ENCODE data around the gene CLSTN2.

Gene CLSTN2

DNA sequence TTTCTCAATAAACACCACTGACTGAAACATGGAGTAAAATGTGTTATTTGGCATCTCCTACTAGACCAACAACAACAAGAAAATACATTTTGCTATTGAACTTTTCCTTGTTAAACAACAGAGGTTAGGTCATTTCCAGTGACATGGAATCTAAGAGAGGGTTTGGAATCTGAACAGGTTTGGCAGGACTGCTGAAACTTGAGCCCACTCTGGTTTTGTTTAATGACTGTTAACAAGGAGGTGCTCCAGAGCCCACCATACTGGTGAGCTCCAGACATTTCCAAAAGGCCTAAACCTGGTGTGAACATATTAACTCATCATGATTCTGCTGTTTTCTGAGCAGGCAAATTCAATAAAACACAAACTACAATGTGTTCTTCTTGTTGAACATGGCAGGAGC, 412.2 kb downstream of the CLSTN2 start:
- DNase-seq = no peak

DNA sequence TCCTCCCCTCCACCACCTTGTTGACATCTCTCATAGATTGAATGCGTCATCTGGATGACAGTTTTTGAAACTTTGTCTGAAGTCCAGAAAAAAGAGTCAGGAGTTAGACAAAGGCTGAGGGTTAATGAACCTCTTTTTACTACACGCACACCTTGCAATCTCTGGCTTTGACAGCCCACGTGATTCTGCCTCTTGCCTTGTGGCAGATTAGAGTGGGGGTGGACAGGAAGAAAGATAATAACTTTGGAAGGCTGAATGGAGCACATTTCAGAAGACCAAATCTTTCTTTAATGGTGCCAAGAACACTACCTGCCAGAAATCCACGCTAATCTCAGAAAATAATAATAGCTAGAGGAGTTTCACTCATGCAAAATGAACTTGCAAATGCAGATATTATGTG, 415.0 kb downstream of the CLSTN2 start:
- DNase-seq = no peak

DNA sequence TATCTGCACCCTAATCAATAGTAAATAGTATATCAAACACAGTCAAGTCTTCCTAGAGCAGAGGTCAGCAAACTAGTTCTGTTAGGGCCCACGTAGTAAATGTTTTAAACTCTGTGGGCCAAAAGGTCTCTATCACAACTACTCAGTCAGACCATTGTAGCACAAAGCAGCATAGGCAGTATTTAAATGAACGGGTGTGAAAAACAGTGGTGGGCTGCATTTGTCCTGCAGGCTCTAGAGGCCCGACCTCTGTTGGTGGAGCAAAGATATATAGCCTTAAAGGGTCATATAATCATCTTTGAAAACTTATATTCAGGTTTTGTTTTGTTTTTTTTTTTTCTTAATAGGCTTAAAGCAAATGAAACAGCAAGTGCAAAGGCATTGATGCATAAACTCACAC, 416.5 kb downstream of the CLSTN2 start:
- DNase-seq = no peak

DNA sequence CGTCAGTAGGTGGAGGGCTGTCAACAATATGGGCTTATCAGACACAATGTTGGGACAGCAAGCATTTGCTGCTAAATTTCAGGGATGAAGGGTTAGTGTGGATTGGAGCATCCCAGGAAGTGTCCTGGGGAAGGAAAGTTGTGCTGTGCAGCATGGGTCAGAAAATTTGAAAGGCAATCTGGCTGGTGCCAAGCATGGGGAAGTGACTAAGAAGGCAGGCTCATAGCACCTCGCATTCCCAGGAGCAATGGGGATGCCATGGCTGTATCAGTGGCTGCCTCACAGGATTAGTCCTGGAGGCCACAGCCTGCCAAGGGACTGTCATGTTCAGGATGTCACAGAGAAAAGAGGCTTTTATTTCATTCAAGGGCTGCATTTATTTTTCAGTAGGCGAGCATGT, 420.5 kb downstream of the CLSTN2 start:
- DNase-seq = no peak

DNA sequence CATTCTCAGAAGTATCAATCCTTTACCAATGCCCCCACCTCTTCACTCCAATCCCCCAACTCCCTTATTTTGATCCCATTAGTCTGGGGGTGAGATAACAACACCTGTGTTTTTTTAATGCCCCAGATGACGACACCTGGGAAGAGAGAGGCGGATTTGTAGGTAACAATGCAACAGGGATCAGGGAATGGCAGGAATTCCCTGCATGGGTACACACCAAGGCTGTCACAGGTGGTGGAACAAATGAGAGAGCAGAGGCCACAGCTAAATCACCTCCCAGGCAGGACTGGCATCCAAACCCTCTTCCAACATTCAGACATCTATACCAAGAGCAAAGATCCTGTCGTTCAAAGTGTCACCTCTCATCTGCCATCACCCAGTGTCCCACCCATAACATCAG, 423.7 kb downstream of the CLSTN2 start:
- no peak for DNase-seq

DNA sequence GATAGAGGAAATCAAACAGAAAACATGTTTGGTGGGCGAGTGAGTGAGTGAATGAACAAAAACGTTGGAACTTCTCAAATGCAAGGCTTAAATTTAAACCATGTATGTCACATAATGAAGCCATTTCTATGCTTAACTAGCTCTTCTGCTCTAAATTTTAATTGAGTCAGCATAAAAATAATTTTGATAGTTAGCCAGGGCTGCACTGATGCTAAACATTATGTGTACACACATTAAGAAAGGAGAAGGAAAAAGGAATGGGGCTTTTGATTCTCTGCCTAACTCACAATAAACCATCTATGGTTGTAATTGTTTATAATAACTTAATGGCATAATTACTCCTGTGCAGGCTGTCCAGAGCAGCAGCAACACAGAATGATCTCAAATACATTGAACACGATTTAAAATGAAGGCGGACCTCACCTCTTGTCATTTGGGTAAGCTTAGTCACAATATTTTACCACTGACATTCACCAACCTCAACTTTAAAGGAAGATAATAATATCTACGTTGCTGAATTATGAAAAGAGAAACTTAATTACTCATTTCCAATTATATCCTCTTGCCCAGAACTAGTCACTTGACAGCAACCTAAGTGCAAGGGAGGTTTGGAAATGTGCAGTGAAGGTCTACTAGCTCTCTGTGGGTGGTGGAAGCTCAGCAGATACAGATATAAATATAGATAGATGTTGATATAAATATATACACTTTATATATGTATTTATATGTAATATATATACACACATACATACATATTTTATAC, 424.4 kb downstream of the CLSTN2 start:
- DNase-seq = no peak

DNA sequence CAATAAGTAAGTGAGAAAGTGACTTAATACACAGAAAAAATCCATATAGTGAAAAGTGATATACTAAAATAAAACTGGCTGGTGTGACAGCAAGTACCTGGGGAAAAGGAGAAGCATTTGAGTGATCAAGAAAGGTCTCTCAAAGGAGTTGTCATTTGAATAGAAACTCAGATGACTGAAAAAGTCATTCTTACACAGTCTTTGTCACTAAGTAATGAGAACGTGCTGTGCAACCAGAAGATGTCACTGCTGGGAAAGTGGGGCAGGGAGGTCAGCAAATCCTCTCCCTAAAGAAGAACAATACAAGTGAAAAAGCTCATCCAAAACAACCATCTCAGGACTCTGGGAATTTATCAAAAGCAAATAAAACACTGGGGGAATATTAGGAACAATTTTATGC, 425.3 kb downstream of the CLSTN2 start:
- DNase-seq = no peak

DNA sequence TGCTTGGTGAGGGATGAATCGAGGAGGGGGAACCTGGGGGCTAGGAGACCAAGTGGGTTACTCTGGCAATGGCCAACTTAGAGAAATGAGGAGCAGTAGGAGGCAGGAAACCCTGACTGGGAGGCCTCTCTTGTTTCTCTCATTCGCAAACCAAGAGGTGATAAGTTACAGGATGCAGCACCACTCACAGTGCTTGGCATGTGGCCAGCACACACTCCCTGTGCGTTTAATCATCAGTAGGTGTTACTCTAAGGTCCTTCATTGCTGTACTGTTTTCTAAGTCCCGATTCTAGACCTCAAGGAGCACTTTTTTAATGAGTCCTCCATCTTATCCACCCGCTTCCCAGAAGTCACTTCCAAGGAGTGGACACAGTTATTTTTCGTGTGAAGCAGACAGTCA, 428.8 kb downstream of the CLSTN2 start:
- no peak for DNase-seq

DNA sequence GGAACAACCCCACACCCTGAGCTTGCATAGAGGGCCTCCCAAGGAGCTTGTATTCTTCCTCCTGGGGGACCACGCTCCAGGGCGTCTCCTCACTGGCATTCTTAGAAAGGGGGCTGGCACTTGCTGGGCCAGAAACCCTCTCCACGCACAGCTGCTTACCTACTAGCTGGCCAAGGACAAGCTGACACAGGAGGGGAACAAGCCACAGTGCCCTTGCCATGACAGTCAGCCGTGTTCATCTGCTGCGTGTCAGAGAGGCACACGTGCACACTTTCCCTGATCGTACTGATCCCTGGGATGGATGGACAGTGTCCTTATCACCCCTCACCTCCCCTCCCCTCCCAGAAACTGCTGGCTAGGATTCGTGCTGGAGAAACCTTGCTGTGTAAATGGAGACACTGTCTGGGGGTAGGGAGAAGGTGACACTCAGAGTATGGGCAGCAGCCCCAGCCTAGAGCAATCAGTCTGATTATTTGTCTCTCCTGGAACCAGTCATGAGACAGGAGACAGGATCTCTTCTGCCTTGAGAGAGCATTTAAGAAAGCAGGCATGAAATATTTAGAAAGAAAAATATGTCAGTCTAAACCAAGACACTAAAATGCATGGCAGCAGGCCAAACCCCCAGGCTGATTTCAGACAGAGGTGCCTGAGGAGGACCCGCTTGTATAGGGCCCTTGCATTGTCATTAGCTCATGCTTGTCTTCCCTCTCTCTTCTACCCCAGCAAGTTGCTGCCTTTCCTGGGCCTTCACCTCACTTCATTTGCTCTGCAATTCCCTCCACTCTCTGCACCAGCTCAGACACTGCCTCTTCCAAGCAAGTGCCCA, 431.1 kb downstream of the CLSTN2 start:
- no peak for DNase-seq

DNA sequence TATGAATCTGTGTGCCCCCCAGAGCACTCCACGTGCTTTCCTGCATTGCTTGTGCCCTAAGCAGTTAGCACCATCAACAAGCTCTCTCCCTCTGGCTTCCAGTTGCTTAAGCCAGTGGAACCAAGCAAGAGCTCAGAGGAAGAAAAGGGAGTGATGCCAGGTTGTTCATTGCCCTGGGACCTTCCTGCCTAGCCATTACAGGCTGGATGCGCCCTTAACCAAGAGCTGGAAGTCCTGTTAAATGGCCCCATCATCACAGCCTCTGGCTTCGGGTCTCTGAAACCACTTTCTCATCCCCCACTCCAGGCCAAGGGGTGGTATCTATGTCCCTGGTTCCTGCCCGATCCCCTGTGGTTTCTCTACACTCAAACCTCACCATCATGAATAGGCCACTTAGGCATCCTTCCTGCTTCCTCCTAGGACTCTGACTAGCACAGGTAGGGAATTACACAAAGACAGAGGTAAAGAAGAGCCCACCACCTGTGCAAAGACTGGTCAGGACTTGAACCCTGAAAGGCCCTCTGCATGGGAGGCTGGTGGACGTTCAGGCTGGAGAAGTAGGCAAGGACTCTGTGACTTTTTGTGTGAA, 433.3 kb downstream of the CLSTN2 start:
- no peak for DNase-seq

DNA sequence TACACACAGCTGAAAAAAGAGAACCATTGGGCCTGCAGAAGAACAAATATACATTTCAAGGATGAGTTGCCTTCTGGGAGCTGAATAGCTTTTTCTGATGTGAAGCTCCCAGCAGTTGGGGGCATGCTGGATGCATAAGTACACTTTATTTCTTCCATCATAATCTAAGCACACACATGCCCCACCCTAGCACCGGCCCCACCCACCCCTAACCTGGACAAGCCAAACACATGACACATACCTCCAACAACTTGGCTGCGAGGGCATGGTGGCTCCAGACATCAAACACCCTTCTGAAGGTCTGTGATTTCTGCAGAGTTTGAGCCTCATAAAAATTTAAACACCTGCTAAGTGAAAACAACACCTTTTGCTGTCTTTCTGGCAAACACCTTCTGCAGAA, 435.7 kb downstream of the CLSTN2 start:
- DNase-seq = no peak

DNA sequence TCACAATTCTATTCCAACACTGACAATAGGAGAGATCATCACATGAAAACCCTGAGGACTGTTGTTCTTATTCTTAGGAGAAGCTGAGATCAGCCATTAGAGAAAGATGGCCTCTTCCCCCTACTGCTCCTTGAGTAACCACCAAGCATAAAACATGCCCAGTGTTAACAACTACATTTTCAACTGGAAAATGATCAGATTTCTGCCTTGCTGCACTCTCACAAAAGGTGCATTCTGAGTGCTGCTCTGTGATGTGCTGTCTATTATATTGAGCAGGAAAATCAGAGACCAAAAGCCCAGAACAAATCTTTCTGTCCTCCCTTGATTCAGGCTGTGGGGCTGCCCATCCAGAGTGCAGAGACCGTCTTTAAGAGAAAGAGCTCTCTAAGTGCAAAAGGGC, 438.2 kb downstream of the CLSTN2 start:
- no peak for DNase-seq

DNA sequence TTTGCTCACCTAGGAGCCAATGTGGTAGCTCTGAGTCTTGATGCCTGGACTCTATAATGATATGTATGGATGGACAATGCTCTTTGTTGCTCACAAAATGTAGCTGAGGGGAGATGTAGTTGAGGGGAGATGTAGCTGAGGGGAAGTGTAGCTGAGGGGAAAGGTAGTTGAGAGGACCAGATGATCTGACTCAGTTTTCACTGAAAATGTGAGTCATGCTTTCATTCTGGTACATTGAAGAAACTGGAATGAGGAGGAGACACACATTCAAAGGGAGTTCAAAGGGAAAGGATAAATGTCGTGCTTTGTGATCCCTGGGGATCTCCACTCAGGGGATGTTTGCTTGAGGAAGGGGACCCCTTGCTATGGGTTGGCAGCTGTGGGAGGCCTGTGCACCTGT, 440.0 kb downstream of the CLSTN2 start:
- no peak for DNase-seq

DNA sequence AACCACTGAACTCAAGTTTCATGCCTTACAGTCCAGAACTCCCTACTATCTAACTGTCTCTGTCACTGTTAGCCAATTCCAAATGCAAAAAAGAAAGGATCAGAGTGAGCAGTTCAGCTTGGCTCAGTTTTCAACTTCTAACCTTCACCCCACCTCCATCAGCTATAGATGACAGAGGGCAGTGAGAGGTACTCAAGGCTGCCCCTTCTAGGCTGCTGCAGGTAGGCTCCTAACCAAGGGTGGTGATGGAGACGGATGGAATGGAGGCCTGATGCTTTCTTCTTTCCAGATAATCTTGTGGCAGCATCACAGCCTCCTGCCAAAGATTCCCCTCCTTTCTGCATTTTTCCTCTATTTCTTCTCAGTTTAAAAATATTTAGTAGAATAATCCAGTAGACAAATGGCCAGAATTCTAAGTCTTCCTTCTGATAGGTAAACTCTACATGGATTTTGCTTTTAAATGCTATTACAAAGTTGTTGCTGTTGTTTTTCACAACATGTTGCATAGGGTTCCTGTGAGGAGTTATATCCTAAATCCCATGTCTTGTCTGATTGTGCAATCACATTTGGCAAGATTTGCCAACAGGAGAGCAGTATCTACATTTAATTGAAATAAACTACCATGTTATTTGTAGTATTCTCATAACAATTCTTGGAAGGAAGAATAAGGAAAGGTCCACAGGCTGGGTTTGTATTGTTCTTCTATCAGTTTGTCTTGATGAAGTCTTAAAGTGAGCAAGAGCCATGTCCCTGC, 441.3 kb downstream of the CLSTN2 start:
- DNase-seq = no peak

DNA sequence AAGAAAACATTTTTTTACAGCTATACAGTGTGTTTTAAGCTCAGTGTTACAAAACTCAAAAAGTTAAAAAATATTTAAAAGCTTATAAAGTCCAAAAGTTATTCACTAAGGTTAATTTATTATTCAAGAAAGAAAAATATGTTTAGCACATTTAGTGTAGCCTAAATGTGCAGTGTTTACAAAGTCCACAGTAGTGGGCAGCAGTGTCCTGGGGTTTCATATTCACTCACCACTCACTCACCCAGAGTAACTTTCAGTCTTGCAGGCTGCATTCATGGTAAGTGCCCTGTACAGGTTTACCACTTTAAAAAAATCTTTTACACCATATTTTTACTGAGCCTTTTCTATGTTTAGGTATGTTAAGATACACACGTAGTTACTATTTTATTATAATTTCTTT, 442.7 kb downstream of the CLSTN2 start:
- no peak for DNase-seq

DNA sequence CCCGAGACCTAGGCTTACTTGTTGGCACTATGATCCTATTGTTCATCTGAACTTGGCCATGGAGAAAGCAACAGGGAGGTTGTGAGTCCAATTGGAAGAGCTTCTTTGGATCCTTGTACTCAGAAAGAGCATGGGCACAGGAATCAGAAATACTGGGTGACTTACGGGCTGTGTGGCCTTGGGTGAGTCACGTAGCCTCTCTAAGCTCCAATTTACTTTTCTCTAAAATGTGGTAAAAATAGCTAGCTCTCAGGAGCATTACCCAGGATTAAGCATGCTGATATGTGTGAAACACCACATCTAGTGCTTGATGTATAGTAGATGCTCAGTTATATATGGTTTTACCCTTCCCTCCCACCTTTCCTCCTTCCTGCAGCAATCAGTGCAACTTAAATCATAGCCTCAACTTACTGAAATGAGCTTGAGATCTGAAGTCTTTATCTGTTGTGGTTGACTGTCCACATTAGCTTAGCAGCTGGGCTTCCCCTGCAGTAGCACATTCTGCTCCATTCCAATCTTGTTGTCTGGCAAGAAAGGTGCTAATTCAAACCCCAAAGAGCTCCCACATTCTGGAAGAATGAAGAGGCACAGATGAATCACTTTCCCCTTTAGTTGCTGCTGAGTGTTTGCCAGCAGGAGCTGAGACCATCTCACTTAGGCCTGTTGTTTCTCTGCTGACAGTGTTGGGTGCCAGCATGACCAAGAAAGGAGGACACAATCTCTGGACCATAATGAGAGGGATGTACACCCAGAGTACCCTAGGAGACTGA, 443.8 kb downstream of the CLSTN2 start:
- no peak for DNase-seq

DNA sequence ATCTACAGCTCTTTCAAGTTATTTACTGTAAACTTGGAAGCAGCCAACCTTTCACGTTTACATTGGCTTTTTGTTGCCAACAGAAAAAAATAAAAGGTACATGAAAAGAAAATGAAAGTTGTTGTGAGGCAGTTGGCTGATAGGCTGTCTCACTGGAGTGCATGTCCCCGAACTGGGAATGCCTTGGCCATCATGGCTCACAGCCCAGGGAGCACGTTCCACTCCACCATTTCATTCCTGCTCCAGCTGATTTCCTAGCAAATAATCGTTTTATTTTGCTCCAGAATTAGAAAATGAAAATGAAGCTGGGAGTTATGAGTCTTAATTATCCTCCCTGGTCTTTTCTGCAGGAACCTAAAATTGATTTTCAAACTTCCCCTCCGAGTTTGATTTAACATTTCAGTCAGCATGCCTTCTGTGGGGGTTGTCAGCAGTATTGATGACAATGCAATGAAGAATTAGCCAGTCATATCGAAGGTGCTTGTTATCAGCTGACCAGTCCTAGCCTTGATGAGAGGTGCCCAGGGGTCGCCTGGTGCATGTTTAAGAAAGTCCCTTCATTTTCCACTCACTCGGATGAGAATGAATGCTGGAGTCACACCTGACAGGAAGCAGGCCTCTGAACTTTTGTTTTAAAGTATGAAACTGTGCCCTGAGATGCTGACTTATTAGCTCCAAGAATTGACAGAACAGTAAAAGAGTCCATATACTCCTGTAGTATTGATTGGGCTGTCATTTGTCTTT, 449.2 kb downstream of the CLSTN2 start:
- DNase-seq = no peak

DNA sequence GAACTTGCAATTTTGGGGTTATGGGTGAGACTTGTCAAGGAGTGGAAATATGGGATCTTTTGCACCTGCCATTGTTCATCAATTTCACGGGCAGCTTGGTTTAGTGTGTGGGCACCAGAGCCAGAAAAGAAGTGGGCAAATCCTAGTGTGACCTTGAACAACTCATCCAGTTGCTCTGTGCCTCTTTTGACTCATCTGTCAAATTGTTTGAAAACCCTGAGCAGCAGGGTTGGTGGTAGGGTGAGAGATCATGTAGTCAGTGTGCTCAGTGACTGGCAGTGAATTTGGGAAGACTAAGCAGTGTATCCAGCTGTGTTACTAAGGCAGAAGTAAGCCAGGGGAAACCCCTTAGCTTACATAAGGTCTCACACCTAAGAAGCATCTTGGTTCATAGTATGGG, 449.9 kb downstream of the CLSTN2 start:
- DNase-seq = no peak

DNA sequence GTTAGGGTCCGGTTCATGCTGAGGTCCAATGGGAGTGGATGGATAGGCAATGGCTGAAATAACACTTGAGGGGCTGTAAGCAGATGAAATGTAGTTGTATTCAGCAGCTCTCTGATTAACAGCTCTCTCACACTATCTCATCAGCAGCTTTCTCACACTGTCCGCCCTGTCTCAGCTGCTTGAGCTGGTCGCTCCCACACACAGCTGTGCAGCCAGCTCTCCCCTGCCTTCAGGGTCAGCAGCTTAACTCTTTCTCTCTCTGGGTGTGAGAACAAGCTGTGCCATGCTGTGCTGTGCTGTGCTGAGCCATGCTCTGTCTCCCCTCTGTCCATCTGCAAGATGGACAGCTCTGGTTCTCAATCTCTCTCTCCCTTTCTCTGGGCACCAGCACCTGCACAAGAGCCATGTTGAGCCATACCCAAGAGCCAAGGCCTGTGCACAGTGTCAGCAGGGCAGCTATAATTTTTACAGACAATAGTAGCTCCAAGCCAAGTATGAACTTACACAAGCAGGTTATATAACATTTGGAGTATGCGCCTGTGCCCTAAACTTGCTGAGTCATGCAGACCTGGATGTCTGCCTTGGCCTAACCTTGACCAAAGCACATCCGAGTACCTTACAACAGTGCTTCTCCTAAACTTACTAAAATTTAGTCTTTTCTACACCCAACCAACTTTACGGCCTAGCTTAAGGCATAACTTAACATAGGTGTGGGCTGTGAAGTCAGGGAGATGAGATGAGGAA, 451.5 kb downstream of the CLSTN2 start:
- no peak for DNase-seq

DNA sequence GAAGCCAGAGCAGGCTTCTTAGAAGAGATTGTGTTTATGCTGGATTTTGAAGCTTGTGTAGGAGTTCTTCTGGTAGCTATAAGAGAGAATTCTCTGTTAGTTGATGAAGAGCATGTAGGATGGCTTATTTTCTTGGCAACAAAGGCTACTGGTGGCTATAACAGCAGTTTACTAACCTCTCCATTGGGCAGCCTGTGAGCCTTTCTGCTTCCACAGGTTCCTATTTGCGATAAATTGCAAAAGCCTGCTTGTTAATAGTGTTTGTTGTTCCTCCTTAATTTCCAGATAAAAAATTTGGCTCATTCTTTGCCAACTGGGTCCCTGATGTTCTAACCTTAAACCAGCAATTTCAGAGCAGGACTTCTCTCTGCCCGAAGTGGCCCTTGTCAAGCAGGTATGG, 452.3 kb downstream of the CLSTN2 start:
- DNase-seq = no peak
